Neural progenitor cell (in vitro differentiated cells): Measurements from ENCODE around the gene FSTL4. TPM values are rescaled to one million over a fixed set of nuclear protein-coding genes. Genes with fewer than 3 reads are reported as not detected.

ENCODE experiments used
- DNase-seq: peaks from one replicate; pipeline ENCODE4 v3.0.0-alpha.2; 2016; ENCODE audit warnings: low spot score
- H2AFZ ChIP-seq: fragments of 200-600 bp; sonication (generic); replicated peaks from 2 replicates; pipeline ENCODE4 v1.6.1; 2016; ENCODE audit warnings: antibody characterized with exemption
- H3F3A ChIP-seq: fragments of 200-600 bp; sonication (generic); 2 replicates; pipeline ENCODE4 v1.6.1; 2016; ENCODE audit warnings: antibody characterized with exemption, low read depth
- H3K27ac ChIP-seq: fragments of 200-600 bp; sonication (generic); 2 replicates; pipeline ENCODE4 v1.5.1; 2016; ENCODE audit warnings: mild to moderate bottlenecking
- H3K27me3 ChIP-seq: fragments of 200-600 bp; sonication (generic); 2 replicates; pipeline ENCODE4 v1.6.1; 2016; ENCODE audit warnings: mild to moderate bottlenecking, moderate library complexity
- H3K36me3 ChIP-seq: fragments of 200-600 bp; sonication (generic); 2 replicates; pipeline ENCODE4 v1.5.1; 2016
- H3K4me1 ChIP-seq: fragments of 200-600 bp; sonication (generic); 2 replicates; pipeline ENCODE4 v1.6.1; 2016; ENCODE audit warnings: mixed run types
- H3K4me2 ChIP-seq: fragments of 200-600 bp; sonication (generic); 2 replicates; pipeline ENCODE4 v1.6.1; 2016
- H3K4me3 ChIP-seq: fragments of 200-600 bp; sonication (generic); 2 replicates; pipeline ENCODE4 v1.5.1; 2016
- H3K79me2 ChIP-seq: fragments of 200-600 bp; sonication (generic); 2 replicates; pipeline ENCODE4 v1.6.1; 2016; ENCODE audit warnings: low read depth
- H3K9ac ChIP-seq: fragments of 200-600 bp; sonication (generic); 2 replicates; pipeline ENCODE4 v1.6.1; 2016
- H3K9me3 ChIP-seq: fragments of 200-600 bp; sonication (generic); 2 replicates; pipeline ENCODE4 v1.5.1; 2016; ENCODE audit warnings: low read depth
- H4K20me1 ChIP-seq: fragments of 200-600 bp; sonication (generic); 2 replicates; pipeline ENCODE4 v1.6.1; 2016; ENCODE audit warnings: low read depth
- H3K27ac Mint-ChIP-seq: 3 replicates; pipeline ENCODE4 v1.8.0; 2021; ENCODE audit warnings: mixed read lengths
- H3K27me3 Mint-ChIP-seq: 2 replicates; pipeline ENCODE4 v1.8.0; 2022; ENCODE audit warnings: low read depth, mild to moderate bottlenecking, inconsistent platforms, moderate library complexity, mixed read lengths; ENCODE audit not compliant: insufficient read depth
- H3K36me3 Mint-ChIP-seq: 3 replicates; pipeline ENCODE4 v1.8.0; 2021; ENCODE audit warnings: mixed read lengths
- H3K4me1 Mint-ChIP-seq: 3 replicates; pipeline ENCODE4 v1.8.0; 2021; ENCODE audit warnings: mixed read lengths
- H3K4me3 Mint-ChIP-seq: 3 replicates; pipeline ENCODE4 v1.8.0; 2021; ENCODE audit warnings: mild to moderate bottlenecking, moderate library complexity, mixed read lengths
- H3K9me3 Mint-ChIP-seq: 3 replicates; pipeline ENCODE4 v1.8.0; 2020; ENCODE audit warnings: mixed read lengths
- EZH2 ChIP-seq: fragments of 200-600 bp; sonication (generic); IDR thresholded peaks from 2 replicates; pipeline ENCODE4 v1.6.1; 2017; ENCODE audit warnings: antibody characterized with exemption, mild to moderate bottlenecking, moderate library complexity
- EZH2phosphoT487 ChIP-seq: fragments of 200-600 bp; sonication (generic); IDR thresholded peaks from 2 replicates; pipeline ENCODE4 v1.6.1; 2017; ENCODE audit warnings: antibody characterized with exemption
- total RNA-seq: library from RNA; depleted of rRNA; stranded (reverse); fragments of >200 nt; gene quantifications from 2 replicates; pipeline ENCODE4 v1.2.3, GENCODE V29; 2015; ENCODE audit warnings: low replicate concordance
- TF ChIP-seq, protein P1 (sequence below): fragments of 200-600 bp; sonication (generic); IDR thresholded peaks from 2 replicates; pipeline ENCODE4 v1.5.1; 2017; ENCODE audit warnings: antibody characterized with exemption, mild to moderate bottlenecking

Gene FSTL4
- total RNA-seq, 1 donor from 2014 or later, result 0.95 TPM

- H3K4me1 ChIP-seq, result peaks cover 15% of the 10 kb centered on the region
- Mint-ChIP-seq H3K4me1 (peaks cover 14% of the 10 kb centered on the region), H3K9me3 (no peaks in the 10 kb centered on the region), H3K4me3 (no peak overlapping the region), H3K27ac (no peak overlapping the region), H3K36me3 (no peaks in the 10 kb centered on the region), H3K27me3 (no peaks in the 10 kb centered on the region)
- no peak for DNase-seq
- H3K4me2 ChIP-seq, result no peak overlapping the region
- no peak overlapping the region for H2AFZ ChIP-seq
- H4K20me1 ChIP-seq, result no peaks in the 10 kb centered on the region
- H3K9ac ChIP-seq, result no peak overlapping the region
- TF ChIP-seq EZH2 (no peak), EZH2phosphoT487 (no peak)
- TF ChIP-seq, protein P1, sequence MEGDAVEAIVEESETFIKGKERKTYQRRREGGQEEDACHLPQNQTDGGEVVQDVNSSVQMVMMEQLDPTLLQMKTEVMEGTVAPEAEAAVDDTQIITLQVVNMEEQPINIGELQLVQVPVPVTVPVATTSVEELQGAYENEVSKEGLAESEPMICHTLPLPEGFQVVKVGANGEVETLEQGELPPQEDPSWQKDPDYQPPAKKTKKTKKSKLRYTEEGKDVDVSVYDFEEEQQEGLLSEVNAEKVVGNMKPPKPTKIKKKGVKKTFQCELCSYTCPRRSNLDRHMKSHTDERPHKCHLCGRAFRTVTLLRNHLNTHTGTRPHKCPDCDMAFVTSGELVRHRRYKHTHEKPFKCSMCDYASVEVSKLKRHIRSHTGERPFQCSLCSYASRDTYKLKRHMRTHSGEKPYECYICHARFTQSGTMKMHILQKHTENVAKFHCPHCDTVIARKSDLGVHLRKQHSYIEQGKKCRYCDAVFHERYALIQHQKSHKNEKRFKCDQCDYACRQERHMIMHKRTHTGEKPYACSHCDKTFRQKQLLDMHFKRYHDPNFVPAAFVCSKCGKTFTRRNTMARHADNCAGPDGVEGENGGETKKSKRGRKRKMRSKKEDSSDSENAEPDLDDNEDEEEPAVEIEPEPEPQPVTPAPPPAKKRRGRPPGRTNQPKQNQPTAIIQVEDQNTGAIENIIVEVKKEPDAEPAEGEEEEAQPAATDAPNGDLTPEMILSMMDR, result no peak
- no peaks in the 10 kb centered on the region for H3K27me3 ChIP-seq
- no peak overlapping the region for H3K4me3 ChIP-seq
- no peaks in the 10 kb centered on the region for H3K79me2 ChIP-seq
- peaks cover 5% of the 10 kb centered on the region for H3F3A ChIP-seq
- H3K36me3 ChIP-seq, result no peaks in the 10 kb centered on the region
- H3K9me3 ChIP-seq, result no peaks in the 10 kb centered on the region
- no peak overlapping the region for H3K27ac ChIP-seq
Measured at GRCh38 chr5:133328800-133329199, 283.5 kb downstream of the FSTL4 start.

DNA sequence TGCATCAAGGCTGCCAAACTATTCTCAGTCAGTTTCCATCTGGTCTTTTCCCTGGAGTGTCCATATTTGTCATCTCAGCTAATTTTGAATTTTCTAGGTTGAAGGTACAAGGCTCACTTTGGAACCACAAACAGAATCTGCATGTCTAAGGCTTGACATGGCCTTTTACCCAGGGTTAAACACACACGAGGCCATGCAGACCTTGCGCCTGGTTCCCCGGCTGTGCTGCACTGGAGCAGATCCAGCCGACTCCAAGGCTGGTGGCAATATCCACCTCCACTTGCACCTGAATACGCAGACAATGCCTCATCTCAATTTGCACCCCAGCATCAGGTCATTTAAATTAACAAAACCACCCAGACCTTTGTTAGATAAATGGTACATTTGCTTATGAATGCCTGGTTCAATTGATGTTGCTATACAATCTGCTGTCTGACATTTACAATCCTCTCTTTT, 284.4 kb downstream of the FSTL4 start:
- H3K9me3 ChIP-seq, result no peaks in the 10 kb centered on the region
- H3K9me3 Mint-ChIP-seq, result no peaks in the 10 kb centered on the region
- no peaks in the 10 kb centered on the region for H3K79me2 ChIP-seq
- TF ChIP-seq, protein P1, result no peak
- TF ChIP-seq EZH2 (no peak), EZH2phosphoT487 (no peak)
- H3K27ac Mint-ChIP-seq, result no peak overlapping the region
- H3K9ac ChIP-seq, result no peak overlapping the region
- H3K36me3 ChIP-seq, result no peaks in the 10 kb centered on the region
- H4K20me1 ChIP-seq, result no peaks in the 10 kb centered on the region
- no peak overlapping the region for H2AFZ ChIP-seq
- no peak for DNase-seq
- H3K4me3 Mint-ChIP-seq, result no peak overlapping the region
- no peak overlapping the region for H3K4me2 ChIP-seq
- peaks cover 10% of the 10 kb centered on the region for H3K4me1 ChIP-seq
- H3F3A ChIP-seq, result peaks cover 5% of the 10 kb centered on the region
- no peak overlapping the region for H3K4me3 ChIP-seq
- peaks cover 3% of the 10 kb centered on the region for H3K27me3 Mint-ChIP-seq
- no peaks in the 10 kb centered on the region for H3K27me3 ChIP-seq
- no peak overlapping the region for H3K27ac ChIP-seq
- no peaks in the 10 kb centered on the region for H3K36me3 Mint-ChIP-seq
- peaks cover 8% of the 10 kb centered on the region for H3K4me1 Mint-ChIP-seq

- Histone ChIP-seq H3K4me1 (peaks cover 7% of the 10 kb centered on the region), H2AFZ (no peak overlapping the region), H3K9ac (no peak overlapping the region), H4K20me1 (no peaks in the 10 kb centered on the region), H3K79me2 (no peaks in the 10 kb centered on the region), H3K27me3 (no peaks in the 10 kb centered on the region), H3K4me3 (no peak overlapping the region), H3K9me3 (no peaks in the 10 kb centered on the region), H3K27ac (no peak overlapping the region), H3F3A (peaks cover 3% of the 10 kb centered on the region), H3K36me3 (no peaks in the 10 kb centered on the region), H3K4me2 (no peak overlapping the region)
- peaks cover 5% of the 10 kb centered on the region for H3K27me3 Mint-ChIP-seq
- peaks cover 5% of the 10 kb centered on the region for H3K4me1 Mint-ChIP-seq
- H3K4me3 Mint-ChIP-seq, result no peak overlapping the region
- H3K27ac Mint-ChIP-seq, result no peak overlapping the region
- TF ChIP-seq EZH2phosphoT487, result no peak
- TF ChIP-seq, protein P1, result no peak
- TF ChIP-seq EZH2, result no peak
- no peaks in the 10 kb centered on the region for H3K9me3 Mint-ChIP-seq
- no peaks in the 10 kb centered on the region for H3K36me3 Mint-ChIP-seq
- DNase-seq, result no peak
Measured at GRCh38 chr5:133326361-133326760, 286.0 kb downstream of the FSTL4 start.
